ENCODE measurements around the gene TRIOBP.

The TRIOBP gene

GRCh38 chr22:37752189-37753087 is 55.6 kb downstream of the TRIOBP start:
- DNase-seq (ENCODE audit: extremely low read depth, low read depth), result peak; percentile 90
- no peak for TF ChIP-seq CTCF (IDR thresholded peaks at IDR 0.05; ENCODE audit: low read depth, low read length, missing control alignments)
- no peak overlapping the region for H3K4me3 ChIP-seq (replicated peaks; ENCODE audit: low read depth, low read length)

GRCh38 chr22:37753746-37754145 is 56.9 kb downstream of the TRIOBP start:
- DNase-seq (ENCODE audit: extremely low read depth, low read depth), result no peak
- TF ChIP-seq CTCF (IDR thresholded peaks at IDR 0.05; ENCODE audit: low read depth, low read length, missing control alignments), result no peak
- H3K4me3 ChIP-seq (replicated peaks; ENCODE audit: low read depth, low read length), result no peak overlapping the region

- no peak for TF ChIP-seq CTCF (IDR thresholded peaks at IDR 0.05; ENCODE audit: low read depth, low read length, missing control alignments)
- no peak overlapping the region for H3K4me3 ChIP-seq (replicated peaks; ENCODE audit: low read depth, low read length)
- no peak for DNase-seq (ENCODE audit: extremely low read depth, low read depth)
These were observed 60.8 kb downstream of the TRIOBP start for GRCh38 chr22:37757663-37758062.

GRCh38 chr22:37758694-37759093 is 61.8 kb downstream of the TRIOBP start:
- no peak for DNase-seq (ENCODE audit: extremely low read depth, low read depth)
- H3K4me3 ChIP-seq (replicated peaks; ENCODE audit: low read depth, low read length), result no peak overlapping the region
- no peak for TF ChIP-seq CTCF (IDR thresholded peaks at IDR 0.05; ENCODE audit: low read depth, low read length, missing control alignments)

GRCh38 chr22:37759281-37759680 is 62.4 kb downstream of the TRIOBP start:
- TF ChIP-seq CTCF (IDR thresholded peaks at IDR 0.05; ENCODE audit: low read depth, low read length, missing control alignments), result no peak
- no peak overlapping the region for H3K4me3 ChIP-seq (replicated peaks; ENCODE audit: low read depth, low read length)
- DNase-seq (ENCODE audit: extremely low read depth, low read depth), result no peak

GRCh38 chr22:37760152-37760551 is 63.3 kb downstream of the TRIOBP start:
- no peak overlapping the region for H3K4me3 ChIP-seq (replicated peaks; ENCODE audit: low read depth, low read length)
- TF ChIP-seq CTCF (IDR thresholded peaks at IDR 0.05; ENCODE audit: low read depth, low read length, missing control alignments), result no peak
- DNase-seq (ENCODE audit: extremely low read depth, low read depth), result no peak

All from HFF-Myc (cell line).